Mucosa of gallbladder (tissue), 1 donor: ENCODE data around the gene RHEB. TPM values are rescaled to one million over a fixed set of nuclear protein-coding genes. Genes with fewer than 3 reads are reported as not detected.

ENCODE experiments used
- DNase-seq: peaks from one replicate; pipeline ENCODE4 v3.0.0-alpha.2; 2020; ENCODE audit warnings: low spot score
- total RNA-seq: library from RNA; stranded (reverse); gene quantifications from one replicate; pipeline ENCODE4 v1.2.1, GENCODE V29; 2021
- donor health status: DM: no; HTN: no; CAD: no.

RHEB gene
- total RNA-seq, 1 donor from 2014 or later, result 75.2 TPM

- DNase-seq, result no peak
These were observed 15.6 kb downstream of the RHEB start for GRCh38 chr7:151503902-151504714.

DNA sequence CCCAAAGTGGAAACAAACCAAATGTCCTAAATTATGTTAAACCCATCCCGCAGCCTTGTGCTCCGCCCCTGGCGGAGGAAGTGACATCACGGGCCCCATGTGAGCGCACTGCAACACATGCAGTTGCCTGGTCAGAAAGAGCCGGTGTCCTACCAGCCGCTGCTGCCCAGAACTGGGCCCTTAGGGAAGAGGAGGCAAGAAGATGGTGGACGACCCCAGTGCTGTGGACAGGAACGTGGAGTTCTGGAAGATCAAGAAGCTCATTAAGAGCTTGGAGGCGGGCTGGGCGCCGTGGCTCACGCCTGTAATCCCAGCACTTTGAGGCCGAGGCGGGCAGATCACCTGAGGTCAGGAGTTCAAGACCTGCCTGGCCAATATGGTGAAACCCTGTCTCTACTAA is 18.0 kb downstream of the RHEB start:
- no peak for DNase-seq

DNA sequence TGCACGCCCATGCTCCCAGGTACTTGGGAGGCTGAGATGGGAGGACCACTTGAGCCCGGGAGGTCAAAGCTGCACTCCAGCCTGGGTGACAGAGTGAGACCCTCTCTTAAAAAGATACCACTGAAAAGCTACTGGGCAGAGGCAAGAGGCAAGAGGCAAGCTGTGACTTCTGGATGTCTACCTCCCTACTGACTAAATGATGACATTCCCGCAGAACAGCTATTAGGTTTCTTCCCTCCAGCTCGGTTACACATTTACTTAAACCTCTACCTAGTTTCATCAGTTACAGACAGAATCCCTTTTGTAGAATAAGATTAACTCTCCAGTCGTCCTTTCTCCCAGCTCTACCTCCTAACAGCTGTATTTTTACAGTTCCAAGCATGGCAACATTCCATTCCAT is 21.2 kb downstream of the RHEB start:
- DNase-seq, result no peak

- no peak for DNase-seq
These were observed 22.3 kb downstream of the RHEB start for GRCh38 chr7:151497306-151497871.

DNA sequence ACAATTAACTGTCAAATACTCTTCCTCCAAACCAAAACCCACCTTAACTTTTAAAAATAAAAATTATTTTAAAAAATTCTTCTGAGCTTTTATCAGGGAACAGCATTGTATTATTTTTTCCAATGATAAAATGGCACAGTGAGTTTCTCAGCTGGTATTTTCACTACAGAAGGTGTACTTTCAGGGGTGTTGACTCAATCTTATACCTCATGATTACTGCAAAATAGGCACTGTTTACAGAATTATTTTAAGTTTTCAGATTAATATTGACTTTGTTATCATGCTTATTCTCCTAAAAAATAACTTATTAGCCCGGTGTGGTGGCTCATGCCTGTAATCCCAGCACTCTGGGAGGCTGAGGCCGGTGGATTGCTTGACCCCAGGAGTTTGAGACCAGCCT is 24.3 kb downstream of the RHEB start:
- no peak for DNase-seq

GRCh38 chr7:151494298-151495284 is 25.1 kb downstream of the RHEB start:
- no peak for DNase-seq

- DNase-seq, result no peak
These were observed 26.6 kb downstream of the RHEB start for GRCh38 chr7:151493083-151493482.

DNA sequence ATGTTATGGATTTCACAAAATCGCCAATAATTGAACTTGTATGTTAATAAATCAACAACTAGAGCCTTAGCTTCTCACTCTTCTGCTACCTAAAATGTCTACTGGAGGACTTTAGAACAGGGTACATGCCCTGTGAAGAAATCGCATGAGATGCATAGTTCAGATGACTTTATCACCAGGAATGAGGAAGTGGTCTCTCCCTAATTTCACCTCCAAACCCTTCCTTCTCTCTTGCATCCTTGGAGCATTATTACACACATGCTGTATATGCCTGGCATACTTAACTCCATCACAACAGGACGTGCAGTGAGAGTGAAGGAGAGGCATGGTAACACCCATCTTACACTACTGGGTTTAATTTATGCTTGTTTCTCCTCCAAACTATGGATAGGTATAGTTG is 27.8 kb downstream of the RHEB start:
- DNase-seq, result no peak

GRCh38 chr7:151490456-151491105 is 29.1 kb downstream of the RHEB start:
- DNase-seq, result no peak

GRCh38 chr7:151489498-151489897 is 30.2 kb downstream of the RHEB start:
- no peak for DNase-seq

DNA sequence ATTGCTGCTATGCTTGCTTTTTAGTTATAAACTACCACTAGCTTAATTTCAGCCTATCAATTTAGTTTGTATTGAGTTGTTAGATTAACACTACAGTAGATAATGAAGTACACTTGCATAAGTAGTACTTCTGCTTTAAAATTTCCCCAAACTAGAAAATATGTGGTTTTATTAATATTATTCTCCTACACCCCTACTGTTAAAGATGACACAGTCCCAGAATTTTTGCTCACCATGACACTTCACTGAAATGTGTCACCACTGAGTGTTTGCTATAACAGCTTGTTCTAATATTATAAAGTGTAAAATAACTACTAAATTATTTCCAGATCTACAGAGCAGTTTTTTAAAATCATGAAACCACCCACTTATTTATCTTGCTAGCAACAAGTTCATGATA is 31.6 kb downstream of the RHEB start:
- no peak for DNase-seq

DNA sequence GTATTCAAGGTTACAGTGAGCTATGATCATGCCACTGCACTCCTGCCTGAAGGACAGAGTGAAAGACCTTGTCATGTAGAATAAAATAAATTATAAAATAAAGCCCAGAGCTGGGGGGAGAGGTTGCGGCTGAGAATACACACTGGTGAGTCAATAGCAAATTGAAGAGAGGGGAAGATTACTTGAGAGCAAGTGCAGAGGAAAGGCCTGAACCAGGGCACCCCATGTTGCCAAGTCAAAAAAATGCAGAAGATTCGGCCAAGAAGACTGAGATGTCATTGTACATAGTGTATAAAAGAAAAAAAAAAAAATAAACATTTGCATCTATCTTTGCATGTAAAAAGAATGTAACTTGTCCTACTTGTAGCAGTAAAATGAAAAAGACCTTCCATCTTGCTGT is 32.5 kb downstream of the RHEB start:
- no peak for DNase-seq

DNA sequence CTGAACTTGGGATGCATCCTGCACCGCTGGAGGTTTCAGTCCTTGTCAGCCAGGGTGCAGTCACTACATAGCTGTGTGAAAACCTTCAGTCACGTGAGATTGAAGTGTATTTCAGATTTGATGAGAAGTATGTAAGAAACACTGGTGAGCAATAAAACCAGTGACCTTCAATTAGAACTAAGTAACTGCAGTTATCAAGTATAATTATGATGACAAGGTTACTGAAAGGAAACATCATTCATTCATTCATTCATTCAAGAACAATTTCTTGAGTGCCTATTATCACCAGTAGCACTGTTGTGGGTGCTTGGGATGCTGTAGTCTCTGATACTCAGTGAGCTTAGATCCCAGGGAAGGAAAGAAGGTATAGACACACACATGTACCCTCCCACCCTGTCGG is 33.6 kb downstream of the RHEB start:
- DNase-seq, result no peak

- DNase-seq, result no peak
These were observed 34.6 kb downstream of the RHEB start for GRCh38 chr7:151484971-151485707.

- DNase-seq, result no peak
These were observed 36.0 kb downstream of the RHEB start for GRCh38 chr7:151483711-151483983.

GRCh38 chr7:151482883-151483710 is 36.6 kb downstream of the RHEB start:
- no peak for DNase-seq

GRCh38 chr7:151481650-151482505 is 37.8 kb downstream of the RHEB start:
- no peak for DNase-seq

- no peak for DNase-seq
These were observed 41.8 kb downstream of the RHEB start for GRCh38 chr7:151477867-151478266.

DNA sequence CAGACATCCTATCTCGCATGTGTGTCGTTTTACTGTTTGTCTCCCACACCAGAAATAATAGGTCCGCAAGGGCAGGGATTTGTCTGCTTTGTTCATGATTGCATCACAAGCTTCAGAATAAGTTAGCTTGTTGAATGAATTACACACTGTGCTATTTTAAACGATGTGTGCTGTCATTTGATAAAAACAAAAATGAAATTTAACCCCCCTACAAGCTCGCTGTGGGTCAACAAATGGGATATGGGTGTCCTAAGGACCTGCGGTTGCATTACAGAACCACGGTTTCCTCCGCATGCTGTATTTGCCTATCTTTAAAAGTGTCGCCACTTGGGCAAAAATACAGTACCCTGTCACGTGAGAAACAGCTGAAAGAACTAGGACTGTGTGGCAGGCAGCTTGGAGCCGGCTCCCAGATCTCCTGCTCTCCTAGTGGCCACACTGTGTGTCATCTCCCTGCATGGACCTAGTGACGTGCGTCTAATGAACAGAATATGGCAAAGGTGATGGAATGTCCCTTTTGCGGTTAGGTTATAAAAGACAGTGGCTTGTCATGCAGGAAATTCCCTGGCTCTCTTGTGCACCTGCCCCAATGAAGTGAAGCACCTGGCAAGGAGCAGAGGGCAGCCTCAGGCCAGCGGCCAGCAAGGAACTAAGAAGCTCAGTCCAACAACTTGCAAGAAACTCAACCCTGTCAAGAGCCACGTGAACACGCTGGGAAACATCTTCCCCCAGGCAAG is 46.9 kb downstream of the RHEB start:
- no peak for DNase-seq
